Stomach (tissue), 9 donors: ENCODE data around the gene VAMP2. TPM values are rescaled to one million over a fixed set of nuclear protein-coding genes. Genes with fewer than 3 reads are reported as not detected.
A peak's percentile ranks its signal among the peaks of the same experiment; 100 is the strongest.

Experiments
- DNase-seq, 2 donors: peaks; one replicate each; pipeline versions ENCODE4 v3.0.0 to v3.0.0-alpha.2; 2013 to 2019
- H3K27ac ChIP-seq, 5 donors: fragments of 200-600 bp in 4 of 5; sonication (generic) in 4 of 5; one replicate each; pipeline ENCODE4 v1.5.1; 2013 to 2019; ENCODE audit warnings: mild to moderate bottlenecking in 1 of 5, moderate library complexity in 1 of 5
- H3K27me3 ChIP-seq, 3 donors: fragments of 200-600 bp; sonication (generic); one replicate each; pipeline ENCODE4 v1.5.1; 2017 to 2019; ENCODE audit warnings: mixed run types in 1 of 3
- H3K36me3 ChIP-seq, 4 donors: fragments of 200-600 bp; sonication (generic); 1 replicate in 3 of 4; 2 replicates in 1 of 4; pipeline ENCODE4 v1.5.1; 2016 to 2019
- H3K4me1 ChIP-seq, 4 donors: fragments of 200-600 bp; sonication (generic); one replicate each; pipeline ENCODE4 v1.5.1; 2016 to 2019
- H3K4me3 ChIP-seq, 4 donors: fragments of 200-600 bp; sonication (generic) in 3 of 4; one replicate each; pipeline ENCODE4 v1.5.1; 2016 to 2019; ENCODE audit warnings: mild to moderate bottlenecking in 1 of 4
- H3K9me3 ChIP-seq, 4 donors: fragments of 200-600 bp; sonication (generic); one replicate each; pipeline ENCODE4 v1.5.1; 2016 to 2019
- EP300 ChIP-seq: sonication (generic); formaldehyde crosslinking; IDR thresholded peaks from one replicate; pipeline ENCODE4 v1.6.1; 2017; ENCODE audit warnings: antibody characterized with exemption
- POLR2A ChIP-seq, 4 donors: fragments of 450-650 bp; IDR thresholded peaks; one replicate each; pipeline ENCODE4 v1.6.1; 2016; ENCODE audit warnings: antibody characterized with exemption in 4 of 4, control low read depth in 2 of 4, mild to moderate bottlenecking in 1 of 4, moderate library complexity in 1 of 4
- POLR2AphosphoS5 ChIP-seq, 3 donors: sonication (generic); formaldehyde crosslinking; IDR thresholded peaks; one replicate each; pipeline ENCODE4 v1.6.1; 2016; ENCODE audit warnings: antibody characterized with exemption in 3 of 3
- WGBS, 5 donors: extraction: QIAGEN DNeasy Blood & Tissue Kit in 3 of 5; methylation state at CpG; one replicate each; pipeline versions ENCODE4 v1.1.5 to v1.1.7; 2013 to 2018; 5-methylcytosine and 5-hydroxymethylcytosine counted together
- intact Hi-C: fragments of 100-400 bp; cut with DNase I; formaldehyde crosslinking; loops from one replicate; pipeline ENCODE4 v1.15.1; 2023; ENCODE audit warnings: low total_unique reads
- polyA plus RNA-seq, 3 donors: library from polyadenylated mRNA; stranded (reverse); fragments of 200-250 nt; gene quantifications; one replicate each; pipeline ENCODE4 v1.2.3, GENCODE V29; 2013
- total RNA-seq, 5 donors: library from RNA; depleted of rRNA; stranded (reverse); fragments of >200 nt; gene quantifications; one replicate each; pipeline versions ENCODE4 v1.1.0 to v1.2.3, GENCODE V29; 2014 to 2016
- TF ChIP-seq, protein P1 (sequence below), 7 experiments: fragments of 450-650 bp in 4 of 7; fragments of 200-600 bp in 3 of 7; sonication (generic) in 3 of 7; IDR thresholded peaks; one replicate each; pipeline ENCODE4 v1.5.1; 2016 to 2019; ENCODE audit warnings: antibody characterized with exemption in 7 of 7, control low read depth in 2 of 7, mild to moderate bottlenecking in 1 of 7
- donor health status: healthy with polysubstance abuse.
- donor health status: Bipolar disorder and iron deficiency.
- donor health status: healthy.

The VAMP2 gene
- total and polyA plus RNA-seq, 8 donors: 6.7 to 104 (median 37.8) TPM

DNA sequence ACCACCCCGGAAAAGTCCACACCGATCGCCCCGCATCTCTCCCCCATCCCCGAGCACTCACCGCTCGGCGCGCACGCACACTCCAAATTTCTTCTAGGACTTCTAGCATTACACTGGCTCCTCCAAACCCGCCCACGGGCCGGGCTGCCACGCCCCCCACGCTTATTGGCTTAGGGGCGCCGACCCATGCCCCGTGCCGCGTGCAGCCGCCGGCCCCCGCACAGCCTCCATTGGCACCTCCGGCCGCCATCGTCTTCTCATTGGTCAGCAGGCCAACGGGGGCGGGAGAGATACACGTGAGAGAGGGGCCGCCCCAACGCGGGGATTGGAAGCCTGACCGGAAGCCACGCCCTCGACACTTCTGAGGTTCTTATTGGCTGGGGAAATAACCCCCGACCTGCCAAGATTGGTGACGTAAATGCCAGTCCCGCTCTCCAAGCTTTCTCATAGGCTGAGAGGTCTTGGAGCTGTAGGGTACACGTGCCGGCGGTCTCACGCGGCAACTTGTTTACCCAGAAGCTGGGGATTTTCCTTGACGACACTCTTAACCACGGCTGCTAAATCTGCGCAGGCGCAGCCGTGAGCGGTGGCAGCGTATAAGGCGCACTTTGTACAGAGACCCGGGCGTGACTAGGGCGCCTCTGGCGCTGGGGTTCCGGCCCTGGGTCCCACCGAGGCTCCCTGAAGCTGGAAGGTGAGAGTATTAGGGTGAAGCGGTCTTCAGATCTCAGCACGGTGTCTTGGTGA, 6.3 kb downstream of the VAMP2 start:
- Histone ChIP-seq H3K4me3 (peak overlapping the region; percentile 66 to 91 (median 76)), H3K27me3 (no peaks in the 10 kb centered on the region), H3K9me3 (no peaks in the 10 kb centered on the region), H3K4me1 (peaks cover 46 to 76% (median 62%) of the 10 kb centered on the region in 4 donors), H3K36me3 (peaks cover 26 to 43% (median 30%) of the 10 kb centered on the region in 4 donors), H3K27ac (peak overlapping the region; percentile 96 to 100 (median 100))
- TF ChIP-seq EP300 (peak; percentile 83), POLR2A (IDR thresholded peaks at IDR 0.05) (peak in 3 of 4 donors; percentile 99 to 100 (median 100)), POLR2AphosphoS5 (IDR thresholded peaks at IDR 0.05) (peak; percentile 100)
- TF ChIP-seq, protein P1, sequence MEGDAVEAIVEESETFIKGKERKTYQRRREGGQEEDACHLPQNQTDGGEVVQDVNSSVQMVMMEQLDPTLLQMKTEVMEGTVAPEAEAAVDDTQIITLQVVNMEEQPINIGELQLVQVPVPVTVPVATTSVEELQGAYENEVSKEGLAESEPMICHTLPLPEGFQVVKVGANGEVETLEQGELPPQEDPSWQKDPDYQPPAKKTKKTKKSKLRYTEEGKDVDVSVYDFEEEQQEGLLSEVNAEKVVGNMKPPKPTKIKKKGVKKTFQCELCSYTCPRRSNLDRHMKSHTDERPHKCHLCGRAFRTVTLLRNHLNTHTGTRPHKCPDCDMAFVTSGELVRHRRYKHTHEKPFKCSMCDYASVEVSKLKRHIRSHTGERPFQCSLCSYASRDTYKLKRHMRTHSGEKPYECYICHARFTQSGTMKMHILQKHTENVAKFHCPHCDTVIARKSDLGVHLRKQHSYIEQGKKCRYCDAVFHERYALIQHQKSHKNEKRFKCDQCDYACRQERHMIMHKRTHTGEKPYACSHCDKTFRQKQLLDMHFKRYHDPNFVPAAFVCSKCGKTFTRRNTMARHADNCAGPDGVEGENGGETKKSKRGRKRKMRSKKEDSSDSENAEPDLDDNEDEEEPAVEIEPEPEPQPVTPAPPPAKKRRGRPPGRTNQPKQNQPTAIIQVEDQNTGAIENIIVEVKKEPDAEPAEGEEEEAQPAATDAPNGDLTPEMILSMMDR (IDR thresholded peaks at IDR 0.05): peak in 1 of 7 experiments; percentile 20
- peak; percentile 100 for DNase-seq
- intact Hi-C loops: no loop called here
- WGBS, 5 donors: 0 to 1% (median 1%) methylated on average over 52 to 59 of the region's 59 CpGs

- no peaks in the 10 kb centered on the region for H3K9me3 ChIP-seq
- peak overlapping the region; percentile 66 to 91 (median 76) for H3K4me3 ChIP-seq
- peak overlapping the region; percentile 96 to 100 (median 100) for H3K27ac ChIP-seq
- H3K4me1 ChIP-seq: peaks cover 43 to 76% (median 62%) of the 10 kb centered on the region in 4 donors
- intact Hi-C loops: no loop called here
- TF ChIP-seq EP300: no peak
- TF ChIP-seq, protein P1 (IDR thresholded peaks at IDR 0.05): peak in 1 of 7 experiments; percentile 5
- no peaks in the 10 kb centered on the region for H3K27me3 ChIP-seq
- H3K36me3 ChIP-seq: peaks cover 22 to 39% (median 27%) of the 10 kb centered on the region in 4 donors
- WGBS, 5 donors: 0 to 3% (median 1%) methylated on average over 11 of the region's 11 CpGs
- no peak for DNase-seq
Observed at GRCh38 chr17:8155996-8156245, 6.8 kb downstream of the VAMP2 start.

DNA sequence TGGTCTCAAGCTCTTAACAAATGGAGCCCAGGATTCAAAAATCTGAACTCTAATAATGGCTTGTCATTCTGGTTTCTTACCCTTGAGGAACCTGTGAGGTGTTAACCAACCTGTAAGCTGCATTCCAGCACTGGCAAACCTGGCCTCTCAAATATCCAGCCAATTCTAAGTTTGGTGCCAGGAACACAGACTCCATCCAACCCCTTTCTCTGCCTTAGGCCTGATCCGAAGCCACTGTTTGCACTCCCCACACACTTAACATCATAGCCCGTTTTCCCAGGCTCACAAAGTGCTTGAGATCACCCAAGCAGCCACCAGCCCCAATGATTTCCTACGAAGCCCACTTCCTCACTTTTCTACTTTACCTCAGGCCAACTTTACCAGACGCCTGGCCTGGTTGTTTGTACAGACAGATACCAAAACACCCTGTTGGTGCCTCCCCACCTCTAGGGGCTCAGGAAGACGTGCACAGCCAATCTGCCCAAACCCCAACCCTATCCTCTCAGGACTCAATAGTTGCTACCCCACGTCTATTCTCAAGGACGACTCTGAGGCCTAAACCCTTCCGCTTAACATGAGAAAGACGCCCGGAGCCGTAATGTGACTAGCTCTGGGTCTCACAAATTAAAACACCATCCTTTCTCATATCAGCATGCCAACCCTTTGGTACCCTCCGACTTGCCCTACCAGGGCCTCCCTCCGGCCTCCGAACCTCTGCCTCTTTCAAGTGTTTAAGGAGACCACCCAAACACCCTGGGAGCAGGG, 7.3 kb downstream of the VAMP2 start:
- H3K27me3 ChIP-seq: no peaks in the 10 kb centered on the region
- H3K36me3 ChIP-seq: peaks cover 23 to 39% (median 27%) of the 10 kb centered on the region in 4 donors
- 10 to 21% (median 16%) methylated on average over 14 of the region's 14 CpGs for WGBS, 5 donors
- peak overlapping the region; percentile 96 to 100 (median 100) for H3K27ac ChIP-seq
- peak overlapping the region; percentile 66 to 91 (median 76) for H3K4me3 ChIP-seq
- TF ChIP-seq EP300 (no peak), POLR2A (IDR thresholded peaks at IDR 0.05) (no peak), POLR2AphosphoS5 (IDR thresholded peaks at IDR 0.05) (peak in 2 of 3 donors; percentile 44 to 68)
- TF ChIP-seq, protein P1 (IDR thresholded peaks at IDR 0.05): no peak
- peak; percentile 57 to 60 for DNase-seq
- H3K4me1 ChIP-seq: peaks cover 43 to 76% (median 62%) of the 10 kb centered on the region in 4 donors
- intact Hi-C loops: no loop called here
- H3K9me3 ChIP-seq: no peaks in the 10 kb centered on the region

GRCh38 chr17:8154608-8155155, 8.1 kb downstream of the VAMP2 start:
- 19 to 38% (median 25%) methylated on average over 11 of the region's 11 CpGs for WGBS, 5 donors
- peaks cover 26 to 39% (median 28%) of the 10 kb centered on the region in 4 donors for H3K36me3 ChIP-seq
- H3K27me3 ChIP-seq: no peaks in the 10 kb centered on the region
- peak overlapping the region; percentile 96 to 100 (median 100) for H3K27ac ChIP-seq
- no peak for DNase-seq
- TF ChIP-seq EP300 (no peak), POLR2AphosphoS5 (IDR thresholded peaks at IDR 0.05) (no peak), POLR2A (IDR thresholded peaks at IDR 0.05) (peak in 2 of 4 donors; percentile 15 to 52)
- TF ChIP-seq, protein P1 (IDR thresholded peaks at IDR 0.05): no peak
- H3K4me1 ChIP-seq: peaks cover 48 to 76% (median 61%) of the 10 kb centered on the region in 4 donors
- peak overlapping the region; percentile 66 to 91 (median 76) for H3K4me3 ChIP-seq
- intact Hi-C loops: no loop called here
- no peaks in the 10 kb centered on the region for H3K9me3 ChIP-seq
